ENCODE data around the gene MAST4. TPM values are rescaled to one million over a fixed set of nuclear protein-coding genes. Genes with fewer than 3 reads are reported as not detected.

The MAST4 gene
- total RNA-seq, 2 donors from 2014 or later = 9.5 to 20.8 TPM

DNA sequence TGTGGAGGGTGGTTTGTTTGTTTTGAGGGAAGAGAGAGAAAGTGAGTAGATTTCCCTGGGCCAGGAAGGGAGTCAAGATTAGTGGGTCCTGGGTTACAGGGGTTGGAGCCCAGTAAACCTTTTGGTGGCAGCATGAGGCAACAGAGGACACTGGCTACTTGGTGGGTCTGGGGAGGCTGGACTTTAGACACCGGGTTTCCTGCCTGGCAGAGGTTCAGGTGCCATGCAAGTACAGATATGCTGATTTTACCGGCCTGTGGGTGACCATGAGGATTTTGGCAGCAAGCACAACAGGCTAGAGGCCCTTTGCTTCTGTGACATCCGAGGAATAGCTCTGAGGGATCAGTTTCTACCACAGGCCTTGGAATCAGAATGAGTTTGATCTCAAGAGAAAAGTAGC is 18.9 kb downstream of the MAST4 start:
- intact Hi-C loops (cut with DNase I) = no loop called here
- DNase-seq = no peak
- no peaks in the 10 kb centered on the region for H3K9me3 ChIP-seq

DNA sequence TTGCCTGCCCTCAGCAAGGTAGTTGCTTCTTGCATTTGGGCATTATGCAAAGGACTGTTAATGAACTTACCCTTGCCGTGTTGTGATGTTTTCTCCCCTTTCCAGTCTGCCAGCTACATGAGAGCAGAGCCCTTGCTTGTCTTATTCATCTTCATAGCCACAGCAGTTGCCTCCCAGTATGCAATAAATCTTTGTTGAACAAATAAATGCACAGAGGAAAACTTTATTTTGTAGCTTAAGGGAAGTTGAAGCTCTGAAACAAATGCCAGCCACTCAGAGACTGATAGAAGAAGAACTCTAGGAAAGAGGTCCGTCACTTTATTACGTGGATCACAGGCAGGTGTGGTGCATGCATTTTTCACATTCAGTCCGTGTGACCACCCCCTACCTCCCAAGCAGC is 19.7 kb downstream of the MAST4 start:
- Histone ChIP-seq H3K36me3 (no peaks in the 10 kb centered on the region), H3K4me3 (no peak overlapping the region), H3K4me1 (no peaks in the 10 kb centered on the region), H3K27me3 (no peaks in the 10 kb centered on the region), H3K9me3 (no peaks in the 10 kb centered on the region), H3K27ac (no peak overlapping the region), H3K9ac (ENCODE audit: low read depth in 2 of 2, low read length in 2 of 2) (no peak overlapping the region)
- DNase-seq = no peak
- TF ChIP-seq, protein P1, sequence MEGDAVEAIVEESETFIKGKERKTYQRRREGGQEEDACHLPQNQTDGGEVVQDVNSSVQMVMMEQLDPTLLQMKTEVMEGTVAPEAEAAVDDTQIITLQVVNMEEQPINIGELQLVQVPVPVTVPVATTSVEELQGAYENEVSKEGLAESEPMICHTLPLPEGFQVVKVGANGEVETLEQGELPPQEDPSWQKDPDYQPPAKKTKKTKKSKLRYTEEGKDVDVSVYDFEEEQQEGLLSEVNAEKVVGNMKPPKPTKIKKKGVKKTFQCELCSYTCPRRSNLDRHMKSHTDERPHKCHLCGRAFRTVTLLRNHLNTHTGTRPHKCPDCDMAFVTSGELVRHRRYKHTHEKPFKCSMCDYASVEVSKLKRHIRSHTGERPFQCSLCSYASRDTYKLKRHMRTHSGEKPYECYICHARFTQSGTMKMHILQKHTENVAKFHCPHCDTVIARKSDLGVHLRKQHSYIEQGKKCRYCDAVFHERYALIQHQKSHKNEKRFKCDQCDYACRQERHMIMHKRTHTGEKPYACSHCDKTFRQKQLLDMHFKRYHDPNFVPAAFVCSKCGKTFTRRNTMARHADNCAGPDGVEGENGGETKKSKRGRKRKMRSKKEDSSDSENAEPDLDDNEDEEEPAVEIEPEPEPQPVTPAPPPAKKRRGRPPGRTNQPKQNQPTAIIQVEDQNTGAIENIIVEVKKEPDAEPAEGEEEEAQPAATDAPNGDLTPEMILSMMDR (IDR thresholded peaks at IDR 0.05) = no peak
- intact Hi-C loops (cut with DNase I) = no loop called here

More for the DNA sequence above, 18.9 kb downstream of the MAST4 start:
- Histone ChIP-seq H3K27ac (no peak overlapping the region), H3K4me1 (no peaks in the 10 kb centered on the region), H3K4me3 (no peak overlapping the region), H3K9ac (ENCODE audit: low read depth in 2 of 2, low read length in 2 of 2) (no peak overlapping the region), H3K36me3 (no peaks in the 10 kb centered on the region), H3K27me3 (no peaks in the 10 kb centered on the region)
- TF ChIP-seq, protein P1 (IDR thresholded peaks at IDR 0.05) = no peak

DNA sequence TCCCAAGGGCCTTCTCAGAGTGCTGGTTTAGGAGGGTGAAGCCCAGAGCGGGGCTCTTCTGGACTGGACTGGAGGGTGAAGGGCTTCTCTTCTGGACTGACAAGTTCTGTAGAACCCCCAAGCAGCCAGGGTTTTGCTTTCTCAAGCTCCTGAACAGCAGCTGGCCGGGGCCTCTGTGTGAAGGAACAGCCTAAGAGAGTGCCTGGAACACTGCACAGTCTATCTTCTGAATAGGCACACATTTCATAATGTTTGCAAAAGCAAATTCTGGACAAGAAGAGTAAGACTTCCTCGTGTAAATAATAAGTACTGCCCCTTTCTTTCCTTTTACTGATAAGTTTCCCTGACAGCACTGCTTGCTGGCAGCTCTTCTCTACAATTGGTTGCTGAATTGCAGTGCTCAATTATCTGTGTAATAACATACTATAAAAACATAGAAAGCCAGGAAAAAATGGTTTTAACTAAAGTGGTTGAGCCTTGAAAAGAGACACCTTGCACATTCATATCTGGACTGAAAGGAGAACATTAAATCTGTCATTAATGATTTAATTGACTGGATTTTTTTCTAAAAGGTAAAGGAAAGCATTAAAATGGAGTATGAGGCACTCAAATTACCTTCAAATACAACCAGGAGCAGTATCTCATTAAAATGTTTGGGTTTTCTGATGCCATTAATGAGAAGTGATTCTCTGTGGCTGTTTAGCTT is 20.5 kb downstream of the MAST4 start:
- intact Hi-C loops (cut with DNase I) = no loop called here
- Histone ChIP-seq H3K27me3 (no peaks in the 10 kb centered on the region), H3K4me3 (no peak overlapping the region), H3K9me3 (no peaks in the 10 kb centered on the region), H3K9ac (ENCODE audit: low read depth in 2 of 2, low read length in 2 of 2) (no peak overlapping the region), H3K36me3 (no peaks in the 10 kb centered on the region), H3K27ac (no peak overlapping the region), H3K4me1 (no peaks in the 10 kb centered on the region)
- DNase-seq = no peak
- TF ChIP-seq, protein P1 (IDR thresholded peaks at IDR 0.05) = no peak

DNA sequence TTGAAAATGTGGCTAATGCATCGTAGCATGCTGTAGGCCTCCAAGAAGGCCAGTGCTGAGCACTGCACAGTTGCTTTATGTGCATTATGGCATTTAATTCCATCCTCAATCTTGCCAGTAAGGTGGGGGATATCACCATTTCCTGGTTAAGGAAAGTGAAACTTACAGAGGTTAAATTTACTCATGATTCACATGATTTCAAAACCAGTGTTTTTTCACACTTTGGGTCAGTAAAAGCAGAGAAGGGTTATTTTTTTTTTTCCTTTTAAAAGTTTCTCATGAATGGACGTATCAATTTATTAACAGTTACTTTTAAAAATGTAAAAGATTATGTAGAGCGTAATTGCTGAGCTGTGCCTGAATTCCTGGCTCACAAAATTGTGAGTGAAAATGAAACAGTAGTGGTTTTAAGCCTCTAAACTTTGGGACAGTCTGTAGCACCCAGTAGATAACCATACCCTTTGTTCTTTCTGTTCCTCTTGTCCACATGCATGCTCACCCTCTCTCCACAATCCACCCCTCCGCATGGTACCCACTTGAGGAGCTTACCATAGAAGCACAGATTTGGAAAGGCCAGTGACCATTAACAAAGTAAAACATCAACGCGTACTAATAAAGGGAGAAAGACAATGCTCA is 21.2 kb downstream of the MAST4 start:
- Histone ChIP-seq H3K4me1 (no peaks in the 10 kb centered on the region), H3K9me3 (no peaks in the 10 kb centered on the region), H3K27ac (no peak overlapping the region), H3K9ac (ENCODE audit: low read depth in 2 of 2, low read length in 2 of 2) (no peak overlapping the region), H3K4me3 (no peak overlapping the region), H3K27me3 (no peaks in the 10 kb centered on the region), H3K36me3 (no peaks in the 10 kb centered on the region)
- intact Hi-C loops (cut with DNase I) = no loop called here
- DNase-seq = no peak
- TF ChIP-seq, protein P1 (IDR thresholded peaks at IDR 0.05) = no peak

DNA sequence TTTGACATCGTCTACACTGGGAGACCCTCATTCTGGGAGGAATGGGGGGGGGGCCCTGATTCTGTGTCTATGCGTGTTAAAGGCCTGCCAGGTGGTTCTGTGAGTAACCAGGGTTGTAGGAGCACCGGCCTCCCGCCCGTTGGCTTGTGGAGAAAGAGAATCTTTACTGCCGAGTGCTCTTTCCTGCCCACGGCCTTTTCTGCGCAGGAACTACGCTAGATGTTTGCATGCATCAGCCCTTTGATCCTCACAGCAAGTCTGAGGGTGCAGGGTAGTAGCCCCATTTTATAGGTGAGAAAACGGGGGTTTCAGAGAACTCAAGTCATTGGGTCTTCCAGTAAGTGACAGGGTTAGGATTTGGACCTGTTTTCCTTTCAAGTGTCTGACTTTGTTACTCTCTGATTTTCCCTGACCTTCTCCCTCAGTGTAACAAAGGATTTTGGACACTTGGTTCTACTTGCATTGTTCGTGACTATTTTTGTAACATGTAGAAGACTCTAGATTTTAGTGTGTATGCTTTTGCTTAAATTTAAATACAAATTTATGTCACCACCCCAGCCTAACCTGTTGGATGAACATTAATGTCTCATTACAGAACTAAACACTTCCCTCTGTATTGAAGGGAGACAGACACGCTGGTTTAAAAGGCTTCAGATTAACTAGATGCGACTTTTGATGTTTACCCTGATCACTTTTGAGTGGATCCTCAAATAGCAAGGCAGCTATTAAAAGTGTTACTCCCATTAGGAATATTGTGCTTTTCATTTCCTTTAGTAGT is 22.0 kb downstream of the MAST4 start:
- no peaks in the 10 kb centered on the region for H3K36me3 ChIP-seq
- TF ChIP-seq, protein P1 (IDR thresholded peaks at IDR 0.05) = no peak
- no peak overlapping the region for H3K4me3 ChIP-seq
- no peaks in the 10 kb centered on the region for H3K27me3 ChIP-seq
- H3K9ac ChIP-seq (ENCODE audit: low read depth in 2 of 2, low read length in 2 of 2) = no peak overlapping the region
- no peaks in the 10 kb centered on the region for H3K4me1 ChIP-seq
- no peak for DNase-seq
- H3K27ac ChIP-seq = no peak overlapping the region
- intact Hi-C loops (cut with DNase I) = no loop called here
- no peaks in the 10 kb centered on the region for H3K9me3 ChIP-seq
